HCT116 (cell line): ENCODE data around the gene EIF4EBP3. TPM values are rescaled to one million over a fixed set of nuclear protein-coding genes. Genes with fewer than 3 reads are reported as not detected.
A peak's percentile ranks its signal among the peaks of the same experiment; 100 is the strongest.

Experiments used
- ATAC-seq: fragments of 200-7000 bp; cut with Tn5 transposase; 2 replicates; pipeline ENCODE4 v1.9.1; 2020; ENCODE audit warnings: mild to moderate bottlenecking, moderate library complexity
- BruUV-seq: library from RNA; stranded (reverse); fragments of 400-500 nt; replicated peaks from 2 replicates; lab custom pipeline; 2021; lab: Mats Ljungman, UMichigan
- CTCF ChIA-PET: fragments of 300-600 bp; sonication (Branson Sonifier 250); formaldehyde crosslinking; loops from one replicate; lab custom pipeline; 2021; ENCODE audit warnings: antibody characterized with exemption; lab: Charles Lee
- POLR2A ChIA-PET: fragments of 300-600, 350-600 bp; sonication (Branson Sonifier 250); formaldehyde crosslinking; loops from one replicate; lab custom pipeline; 2021; ENCODE audit warnings: antibody characterized with exemption; lab: Charles Lee
- RAD21 ChIA-PET, 2 experiments: fragments of 300-600 bp; sonication (Branson Sonifier 250); formaldehyde crosslinking; loops; one replicate each; lab custom pipeline; 2023; ENCODE audit warnings: low total read pairs in 2 of 2; ENCODE audit not compliant: uncharacterized antibody in 2 of 2, unreplicated experiment in 2 of 2, low non-redundant PET in 1 of 2; lab: Charles Lee
- DNase-seq: peaks from one replicate; pipeline ENCODE4 v3.0.0-alpha.2; 2010; ENCODE audit warnings: low read depth, low spot score
- H2AFZ ChIP-seq: fragments of 200-600 bp; shearing (Covaris generic), sonication (generic); 2 replicates; pipeline ENCODE4 v1.6.1; 2017; ENCODE audit warnings: low read depth, mixed run types, mixed read lengths, antibody characterized with exemption, low read length; ENCODE audit not compliant: poor library complexity, severe bottlenecking
- H3K27ac ChIP-seq: 2 replicates; pipeline ENCODE4 v1.5.1; 2012; ENCODE audit warnings: low read depth, low read length
- H3K27me3 ChIP-seq: fragments of 200-600 bp; sonication (generic); 2 replicates; pipeline ENCODE4 v1.6.1; 2016; ENCODE audit warnings: mixed run types, low read length, mixed read lengths; ENCODE audit not compliant: insufficient read depth
- H3K36me3 ChIP-seq, 2 experiments: fragments of 200-500 bp in 1 of 2; fragments of 200-600 bp in 1 of 2; sonication (Bioruptor generic) in 1 of 2; sonication (generic) in 1 of 2; 2 replicates each; pipeline versions ENCODE4 v1.5.1 to v1.6.1; 2014 to 2016; ENCODE audit warnings: low read length in 2 of 2, inconsistent platforms in 1 of 2, mixed read lengths in 1 of 2, mixed run types in 1 of 2; ENCODE audit not compliant: insufficient read depth in 2 of 2, control insufficient read depth in 1 of 2
- H3K4me1 ChIP-seq, 2 experiments: fragments of 200-600 bp in 1 of 2; sonication (generic) in 1 of 2; 2 replicates each; pipeline versions ENCODE4 v1.5.1 to v1.6.1; 2012 to 2017; ENCODE audit warnings: low read length in 2 of 2, inconsistent platforms in 1 of 2, mild to moderate bottlenecking in 1 of 2, mixed read lengths in 1 of 2, mixed run types in 1 of 2, moderate library complexity in 1 of 2; ENCODE audit not compliant: insufficient read depth in 2 of 2, control insufficient read depth in 1 of 2
- H3K4me2 ChIP-seq: fragments of 200-600 bp; sonication (generic); 2 replicates; pipeline ENCODE4 v1.6.1; 2017; ENCODE audit warnings: mixed run types, low read length, mixed read lengths
- H3K4me3 ChIP-seq, 2 experiments: fragments of 200-600 bp in 1 of 2; sonication (generic) in 1 of 2; replicated peaks in 1 of 2; 2 replicates each; pipeline ENCODE4 v1.5.1; 2011 to 2016; ENCODE audit warnings: low read length in 2 of 2, control low read depth in 1 of 2, low read depth in 1 of 2, mild to moderate bottlenecking in 1 of 2, mixed read lengths in 1 of 2, mixed run types in 1 of 2
- H3K79me2 ChIP-seq: fragments of 200-600 bp; sonication (generic); 2 replicates; pipeline ENCODE4 v1.6.1; 2017; ENCODE audit warnings: mild to moderate bottlenecking, mixed run types, low read length, moderate library complexity, mixed read lengths; ENCODE audit not compliant: insufficient read depth
- H3K9ac ChIP-seq: fragments of 200-600 bp; sonication (generic); 2 replicates; pipeline ENCODE4 v1.6.1; 2016; ENCODE audit warnings: low read length, mixed read lengths
- H3K9me2 ChIP-seq: fragments of 200-600 bp; sonication (generic), shearing (Covaris generic); 2 replicates; pipeline ENCODE4 v1.6.1; 2017; ENCODE audit warnings: mixed run types, mild to moderate bottlenecking, moderate library complexity; ENCODE audit not compliant: insufficient read depth
- H3K9me3 ChIP-seq, 2 experiments: fragments of 200-500 bp in 1 of 2; fragments of 200-600 bp in 1 of 2; sonication (Bioruptor generic) in 1 of 2; sonication (generic) in 1 of 2; 2 replicates each; pipeline ENCODE4 v1.6.1; 2014 to 2017; ENCODE audit warnings: low read length in 2 of 2, mixed read lengths in 2 of 2, inconsistent platforms in 1 of 2, low read depth in 1 of 2, mild to moderate bottlenecking in 1 of 2, mixed run types in 1 of 2, moderate library complexity in 1 of 2; ENCODE audit not compliant: control insufficient read depth in 1 of 2, insufficient read depth in 1 of 2
- H4K20me1 ChIP-seq: fragments of 200-600 bp; sonication (generic), shearing (Covaris generic); 2 replicates; pipeline ENCODE4 v1.6.1; 2017; ENCODE audit warnings: mixed run types, mild to moderate bottlenecking, moderate library complexity; ENCODE audit not compliant: insufficient read depth
- ATF3 ChIP-seq: IDR thresholded peaks from 2 replicates; pipeline ENCODE4 v1.6.1; 2012
- CBX3 ChIP-seq: IDR thresholded peaks from 2 replicates; pipeline ENCODE4 v1.6.1; 2012; ENCODE audit warnings: low read depth
- CEBPB ChIP-seq: IDR thresholded peaks from 2 replicates; pipeline ENCODE4 v1.6.1; 2012; ENCODE audit warnings: low read depth
- CTCF ChIP-seq, 3 experiments: fragments of 200-600 bp in 1 of 3; sonication (generic) in 1 of 3; IDR thresholded peaks in 2 of 3; conservative IDR thresholded peaks in 1 of 3; 2 replicates each; pipeline ENCODE4 v1.5.1; 2012 to 2017; ENCODE audit warnings: low read depth in 2 of 3, low read length in 2 of 3, antibody characterized with exemption in 1 of 3, borderline replicate concordance in 1 of 3, control low read depth in 1 of 3, mild to moderate bottlenecking in 1 of 3, mixed read lengths in 1 of 3, mixed run types in 1 of 3, moderate library complexity in 1 of 3; ENCODE audit not compliant: insufficient read depth in 1 of 3
- EGR1 ChIP-seq: IDR thresholded peaks from 2 replicates; pipeline ENCODE4 v1.6.1; 2012; ENCODE audit warnings: low read depth
- ELF1 ChIP-seq: IDR thresholded peaks from 2 replicates; pipeline ENCODE4 v1.6.1; 2012; ENCODE audit warnings: low read depth, borderline replicate concordance
- EZH2phosphoT487 ChIP-seq: fragments of 200-600 bp; IDR thresholded peaks from 2 replicates; pipeline ENCODE4 v1.6.1; 2018; ENCODE audit warnings: antibody characterized with exemption, borderline replicate concordance
- JUND ChIP-seq: IDR thresholded peaks from 2 replicates; pipeline ENCODE4 v1.6.1; 2012
- MAX ChIP-seq: IDR thresholded peaks from 2 replicates; pipeline ENCODE4 v1.6.1; 2012
- POLR2A ChIP-seq: IDR thresholded peaks from 2 replicates; pipeline ENCODE4 v1.7.0; 2011; ENCODE audit warnings: borderline replicate concordance; ENCODE audit not compliant: insufficient read depth, insufficient read length; ENCODE audit errors: extremely low read depth
- RAD21 ChIP-seq: IDR thresholded peaks from 2 replicates; pipeline ENCODE4 v1.6.1; 2012; ENCODE audit warnings: low read depth, mild to moderate bottlenecking
- REST ChIP-seq: IDR thresholded peaks from 2 replicates; pipeline ENCODE4 v1.6.1; 2012; ENCODE audit warnings: low read depth
- TCF7L2 ChIP-seq: IDR thresholded peaks from 2 replicates; pipeline ENCODE4 v1.7.0; 2011; ENCODE audit warnings: borderline replicate concordance, inconsistent platforms; ENCODE audit not compliant: insufficient read depth, insufficient read length; ENCODE audit errors: extremely low read depth
- YY1 ChIP-seq: IDR thresholded peaks from 2 replicates; pipeline ENCODE4 v1.6.1; 2011; ENCODE audit warnings: low read length, low read depth, moderate library complexity, mild to moderate bottlenecking; ENCODE audit not compliant: insufficient replicate concordance; ENCODE audit errors: extremely low read depth
- ZBTB33 ChIP-seq: IDR thresholded peaks from 2 replicates; pipeline ENCODE4 v1.6.1; 2011; ENCODE audit warnings: mild to moderate bottlenecking, low read length, moderate library complexity; ENCODE audit not compliant: insufficient replicate concordance; ENCODE audit errors: extremely low read depth
- ZFX ChIP-seq: fragments of 450-650 bp; IDR thresholded peaks from 2 replicates; pipeline ENCODE4 v1.6.1; 2017
- ZNF274 ChIP-seq: fragments of 200-500 bp; sonication (Bioruptor generic); IDR thresholded peaks from 2 replicates; pipeline ENCODE4 v1.6.1; 2014; ENCODE audit warnings: mild to moderate bottlenecking, low read depth, low read length, inconsistent platforms
- intact Hi-C: fragments of 100-400 bp; cut with micrococcal nuclease; formaldehyde crosslinking; loops from 2 replicates; pipeline ENCODE4 v1.10.0; 2022
- total RNA-seq: library from RNA; stranded (reverse); gene quantifications from one replicate; pipeline ENCODE4 v1.2.1, GENCODE V29; 2021; ENCODE audit not compliant: unreplicated experiment

The EIF4EBP3 gene
- total RNA-seq, 1 experiment from 2014 or later, result 6.0 TPM

- Histone ChIP-seq H2AFZ (no peak overlapping the region), H3K79me2 (peaks cover 37% of the 10 kb centered on the region), H3K4me3 (no peak overlapping the region), H4K20me1 (no peaks in the 10 kb centered on the region; the same call in 1 of the 2 replicates), H3K27me3 (no peaks in the 10 kb centered on the region), H3K36me3 (peaks cover 0 to 5% of the 10 kb centered on the region in 2 experiments; a peak in 2 of 4 replicates), H3K9ac (no peak overlapping the region), H3K4me1 (peaks cover 8 to 35% of the 10 kb centered on the region in 2 experiments), H3K27ac (peak overlapping the region; percentile 80; the same call in 1 of the 2 replicates), H3K9me3 (no peaks in the 10 kb centered on the region), H3K4me2 (no peak overlapping the region), H3K9me2 (no peaks in the 10 kb centered on the region)
- TF ChIP-seq YY1 (no peak), EGR1 (no peak), REST (no peak), CBX3 (no peak), MAX (no peak), EZH2phosphoT487 (no peak), CTCF (IDR thresholded peaks at IDR 0.05 in 2 of 3, conservative IDR thresholded peaks at IDR 0.05 in 1 of 3; ENCODE audit: borderline replicate concordance in 1 of 3, insufficient read depth in 1 of 3, low read depth in 2 of 3, low read length in 2 of 3) (no peak), CEBPB (no peak), TCF7L2 (no peak), JUND (no peak), RAD21 (no peak), POLR2A (no peak), ZBTB33 (no peak), ZNF274 (no peak), ELF1 (no peak), ATF3 (no peak), ZFX (no peak)
- ATAC-seq, result no peak
- BruUV-seq, result no TSS peak
- intact Hi-C loops, result loop anchor here (5.0 kb wide), 1 partner anchor 154 kb away; no protein-coding TSS in a partner anchor
- CTCF ChIA-PET, result no interaction called here
- POLR2A ChIA-PET, result interaction anchor here (1.3 kb wide), 1 partner anchor 89 kb away, joined by 4 read pairs; the partner anchor contains the start of genes IK and NDUFA2
- no peak for DNase-seq
- RAD21 ChIA-PET, result no interaction called here
Observed at GRCh38 chr5:140558542-140558941, 11.1 kb downstream of the EIF4EBP3 start.
